ENCODE results near the gene CELF2.

CELF2 gene

DNA sequence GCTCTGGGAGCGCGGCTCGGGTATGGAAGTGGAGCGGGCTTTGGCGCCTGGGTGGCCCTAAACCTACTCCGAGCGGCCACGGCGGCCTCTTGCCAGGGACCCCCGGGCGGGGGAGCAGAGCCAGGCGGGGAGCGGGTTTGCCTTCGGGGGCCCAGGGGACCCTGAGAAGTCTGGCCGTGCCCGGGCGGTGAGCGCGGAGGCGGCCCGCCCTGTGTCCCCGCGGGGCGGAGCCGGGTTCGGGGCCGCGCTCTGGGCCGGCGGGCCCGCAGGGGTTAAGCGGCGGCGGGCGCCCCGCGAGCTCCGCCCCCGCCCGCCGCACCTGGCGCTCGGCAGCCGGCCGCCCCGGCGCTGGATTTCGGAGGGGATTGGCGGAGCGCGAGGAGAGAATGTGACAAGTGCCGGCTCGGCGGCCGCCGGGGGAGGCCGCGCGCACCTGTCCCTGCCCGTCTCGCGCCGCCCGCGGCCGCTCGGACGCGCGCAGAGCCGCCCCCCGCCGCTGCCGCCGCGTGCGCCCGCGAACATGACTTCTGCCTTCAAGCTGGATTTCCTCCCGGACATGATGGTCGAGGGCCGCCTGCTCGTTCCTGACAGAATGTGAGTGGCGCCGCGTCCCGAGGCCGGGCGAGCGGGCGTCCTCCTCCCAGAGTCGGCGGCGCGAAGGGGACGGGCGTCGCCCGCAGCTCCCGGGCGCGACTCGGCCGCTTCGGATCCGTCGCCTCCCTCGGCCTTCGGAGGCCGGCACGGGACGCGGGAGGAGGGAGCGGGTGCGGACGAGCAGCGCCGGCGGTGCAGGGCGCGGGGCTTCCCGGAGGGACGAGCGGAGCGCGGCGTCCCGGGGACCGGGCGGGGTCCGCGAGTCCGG, at the start of gene CELF2:
CELF2 (plus strand) TSS at position 303 of the 862 bp plus-strand sequence; CDS start at position 521, 218 bp downstream.
- Histone ChIP-seq H3K4me3 (ENCODE audit: low read depth in 1 of 2, low read length in 2 of 2) (peak within 1 kb of the TSS; percentile 71), H3K27me3 (ENCODE audit: low read depth, low read length) (no peaks in the 10 kb centered on the region), H3K4me1 (ENCODE audit: control insufficient read depth in 1 of 2, insufficient read depth in 2 of 2, low read length in 2 of 2) (peaks cover 0 to 13% of the 10 kb centered on the region in 2 donors), H3K36me3 (ENCODE audit: control insufficient read depth in 1 of 2, insufficient read depth in 2 of 2, low read length in 2 of 2) (no peaks in the 10 kb centered on the region), H3K27ac (ENCODE audit: low read length) (peak within 1 kb of the TSS; percentile 60), H3K9me3 (ENCODE audit: control insufficient read depth in 1 of 2, low read length in 2 of 2) (no peaks in the 10 kb centered on the region)

GRCh38 chr10:10968257-10968588, 49.4 kb upstream of the CELF2 start:
- H3K27ac ChIP-seq (ENCODE audit: low read length), result no peak overlapping the region
- H3K9me3 ChIP-seq (ENCODE audit: control insufficient read depth in 1 of 2, low read length in 2 of 2), result no peaks in the 10 kb centered on the region
- no peak overlapping the region for H3K4me3 ChIP-seq (ENCODE audit: low read depth in 1 of 2, low read length in 2 of 2)
- no peaks in the 10 kb centered on the region for H3K27me3 ChIP-seq (ENCODE audit: low read depth, low read length)
- no peaks in the 10 kb centered on the region for H3K36me3 ChIP-seq (ENCODE audit: control insufficient read depth in 1 of 2, insufficient read depth in 2 of 2, low read length in 2 of 2)
- H3K4me1 ChIP-seq (ENCODE audit: control insufficient read depth in 1 of 2, insufficient read depth in 2 of 2, low read length in 2 of 2), result no peaks in the 10 kb centered on the region

DNA sequence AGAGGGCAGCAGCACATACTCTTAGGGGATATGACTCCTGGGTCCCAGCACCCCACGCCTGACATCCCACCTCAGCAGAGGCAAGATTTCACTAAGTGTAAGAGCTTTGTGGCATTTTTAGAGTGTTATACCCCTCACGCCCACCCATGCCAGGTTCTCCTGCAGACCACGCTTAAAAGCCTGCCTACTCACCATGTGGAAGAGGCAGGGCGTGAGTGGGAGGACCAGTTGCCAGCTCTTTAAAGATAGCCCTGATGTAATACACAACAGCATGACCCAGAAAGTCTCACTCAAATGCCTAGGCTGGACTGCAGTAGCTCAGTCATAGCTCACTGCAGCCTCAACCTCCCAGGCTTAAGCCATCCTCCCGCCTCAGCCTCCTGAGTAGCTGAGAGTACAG, 44.4 kb upstream of the CELF2 start:
- Histone ChIP-seq H3K4me1 (ENCODE audit: control insufficient read depth in 1 of 2, insufficient read depth in 2 of 2, low read length in 2 of 2) (no peaks in the 10 kb centered on the region), H3K27me3 (ENCODE audit: low read depth, low read length) (no peaks in the 10 kb centered on the region), H3K27ac (ENCODE audit: low read length) (no peak overlapping the region), H3K9me3 (ENCODE audit: control insufficient read depth in 1 of 2, low read length in 2 of 2) (no peaks in the 10 kb centered on the region), H3K36me3 (ENCODE audit: control insufficient read depth in 1 of 2, insufficient read depth in 2 of 2, low read length in 2 of 2) (no peaks in the 10 kb centered on the region), H3K4me3 (ENCODE audit: low read depth in 1 of 2, low read length in 2 of 2) (no peak overlapping the region)

GRCh38 chr10:10975647-10976046, 42.0 kb upstream of the CELF2 start:
- no peaks in the 10 kb centered on the region for H3K4me1 ChIP-seq (ENCODE audit: control insufficient read depth in 1 of 2, insufficient read depth in 2 of 2, low read length in 2 of 2)
- H3K9me3 ChIP-seq (ENCODE audit: control insufficient read depth in 1 of 2, low read length in 2 of 2), result no peaks in the 10 kb centered on the region
- H3K4me3 ChIP-seq (ENCODE audit: low read depth in 1 of 2, low read length in 2 of 2), result no peak overlapping the region
- H3K27ac ChIP-seq (ENCODE audit: low read length), result no peak overlapping the region
- no peaks in the 10 kb centered on the region for H3K27me3 ChIP-seq (ENCODE audit: low read depth, low read length)
- no peaks in the 10 kb centered on the region for H3K36me3 ChIP-seq (ENCODE audit: control insufficient read depth in 1 of 2, insufficient read depth in 2 of 2, low read length in 2 of 2)

- Histone ChIP-seq H3K36me3 (ENCODE audit: control insufficient read depth in 1 of 2, insufficient read depth in 2 of 2, low read length in 2 of 2) (no peaks in the 10 kb centered on the region), H3K4me1 (ENCODE audit: control insufficient read depth in 1 of 2, insufficient read depth in 2 of 2, low read length in 2 of 2) (no peaks in the 10 kb centered on the region), H3K9me3 (ENCODE audit: control insufficient read depth in 1 of 2, low read length in 2 of 2) (no peaks in the 10 kb centered on the region), H3K27ac (ENCODE audit: low read length) (no peak overlapping the region), H3K27me3 (ENCODE audit: low read depth, low read length) (no peaks in the 10 kb centered on the region), H3K4me3 (ENCODE audit: low read depth in 1 of 2, low read length in 2 of 2) (no peak overlapping the region)
Observed at GRCh38 chr10:10976652-10977051, 41.0 kb upstream of the CELF2 start.

DNA sequence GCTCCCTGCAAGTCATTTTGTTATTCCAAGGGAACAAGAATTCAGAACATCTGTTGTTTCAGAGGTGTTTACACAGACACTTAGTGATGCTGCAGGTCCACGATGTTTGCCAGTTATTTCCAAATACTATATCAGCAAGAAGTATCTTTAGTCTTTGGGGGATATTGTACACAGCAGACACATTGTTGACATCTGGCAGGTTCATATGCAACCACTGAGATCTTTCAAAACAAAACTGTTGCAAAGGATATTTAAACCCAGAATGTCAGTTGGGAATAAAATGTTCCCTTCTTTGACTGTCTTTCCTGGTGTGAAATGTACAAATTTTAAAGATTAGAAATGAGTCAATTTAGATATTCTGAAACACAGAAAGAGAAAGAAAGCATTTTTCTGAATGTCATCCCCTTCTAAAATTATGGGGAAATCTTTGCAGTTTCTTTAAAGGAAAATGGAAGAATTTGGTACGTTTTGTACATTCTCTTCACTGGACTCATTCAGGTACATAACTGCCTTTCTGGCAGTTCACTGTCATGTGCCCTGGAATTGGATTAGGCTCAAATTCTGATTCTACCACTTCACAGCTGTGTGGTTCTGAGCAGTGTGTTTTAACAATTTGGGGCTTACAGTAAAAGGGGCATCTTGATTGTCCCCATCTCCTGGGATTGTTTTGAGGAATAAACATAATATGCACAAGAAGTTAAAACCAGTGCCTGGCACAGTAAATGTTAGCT, 40.3 kb upstream of the CELF2 start:
- Histone ChIP-seq H3K9me3 (ENCODE audit: control insufficient read depth in 1 of 2, low read length in 2 of 2) (no peaks in the 10 kb centered on the region), H3K4me3 (ENCODE audit: low read depth in 1 of 2, low read length in 2 of 2) (no peak overlapping the region), H3K27me3 (ENCODE audit: low read depth, low read length) (no peaks in the 10 kb centered on the region), H3K4me1 (ENCODE audit: control insufficient read depth in 1 of 2, insufficient read depth in 2 of 2, low read length in 2 of 2) (no peaks in the 10 kb centered on the region), H3K27ac (ENCODE audit: low read length) (no peak overlapping the region), H3K36me3 (ENCODE audit: control insufficient read depth in 1 of 2, insufficient read depth in 2 of 2, low read length in 2 of 2) (no peaks in the 10 kb centered on the region)

GRCh38 chr10:10977978-10978377, 39.7 kb upstream of the CELF2 start:
- Histone ChIP-seq H3K27me3 (ENCODE audit: low read depth, low read length) (no peaks in the 10 kb centered on the region), H3K27ac (ENCODE audit: low read length) (no peak overlapping the region), H3K36me3 (ENCODE audit: control insufficient read depth in 1 of 2, insufficient read depth in 2 of 2, low read length in 2 of 2) (no peaks in the 10 kb centered on the region), H3K9me3 (ENCODE audit: control insufficient read depth in 1 of 2, low read length in 2 of 2) (no peaks in the 10 kb centered on the region), H3K4me3 (ENCODE audit: low read depth in 1 of 2, low read length in 2 of 2) (no peak overlapping the region), H3K4me1 (ENCODE audit: control insufficient read depth in 1 of 2, insufficient read depth in 2 of 2, low read length in 2 of 2) (no peaks in the 10 kb centered on the region)

DNA sequence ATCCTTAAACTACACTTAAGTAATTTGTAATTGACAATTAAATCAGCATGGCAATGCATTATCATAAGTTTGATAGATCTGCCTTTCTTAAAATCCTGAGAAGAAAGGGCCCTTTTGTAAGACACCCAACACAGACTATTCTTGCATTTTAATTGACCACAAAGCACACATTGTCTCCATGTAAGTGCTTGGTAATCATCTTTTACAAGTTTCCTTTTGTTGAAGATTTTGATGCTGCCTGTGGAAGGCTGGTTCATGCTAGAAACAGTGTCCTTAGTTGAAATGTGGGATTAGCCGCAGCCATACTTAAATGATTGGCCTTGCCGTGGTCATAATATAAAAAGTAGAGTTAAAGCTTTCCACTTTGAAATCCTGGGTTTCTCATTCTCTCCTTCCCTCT, 32.3 kb upstream of the CELF2 start:
- no peaks in the 10 kb centered on the region for H3K27me3 ChIP-seq (ENCODE audit: low read depth, low read length)
- no peak overlapping the region for H3K4me3 ChIP-seq (ENCODE audit: low read depth in 1 of 2, low read length in 2 of 2)
- H3K36me3 ChIP-seq (ENCODE audit: control insufficient read depth in 1 of 2, insufficient read depth in 2 of 2, low read length in 2 of 2), result no peaks in the 10 kb centered on the region
- no peak overlapping the region for H3K27ac ChIP-seq (ENCODE audit: low read length)
- no peaks in the 10 kb centered on the region for H3K9me3 ChIP-seq (ENCODE audit: control insufficient read depth in 1 of 2, low read length in 2 of 2)
- no peaks in the 10 kb centered on the region for H3K4me1 ChIP-seq (ENCODE audit: control insufficient read depth in 1 of 2, insufficient read depth in 2 of 2, low read length in 2 of 2)

DNA sequence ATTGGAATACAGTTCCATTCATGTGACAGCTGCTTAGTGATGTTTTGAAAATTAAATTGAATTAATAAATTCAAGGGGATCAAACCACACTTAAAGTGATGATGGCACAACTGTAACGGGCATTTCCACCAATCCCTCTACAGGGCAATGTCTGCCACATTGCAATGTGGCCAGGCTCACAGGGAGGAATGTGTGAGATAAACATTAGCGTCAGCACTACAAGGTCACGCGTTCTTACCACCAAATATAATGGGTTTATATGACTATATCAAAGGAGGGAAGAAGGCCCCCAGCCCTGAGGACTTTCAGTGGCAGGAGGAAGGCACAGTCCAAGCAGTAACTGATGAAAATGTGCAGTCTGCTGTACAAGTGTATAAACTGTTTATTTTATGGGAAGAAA, 31.1 kb upstream of the CELF2 start:
- H3K9me3 ChIP-seq (ENCODE audit: control insufficient read depth in 1 of 2, low read length in 2 of 2), result no peaks in the 10 kb centered on the region
- H3K36me3 ChIP-seq (ENCODE audit: control insufficient read depth in 1 of 2, insufficient read depth in 2 of 2, low read length in 2 of 2), result no peaks in the 10 kb centered on the region
- H3K4me1 ChIP-seq (ENCODE audit: control insufficient read depth in 1 of 2, insufficient read depth in 2 of 2, low read length in 2 of 2), result no peaks in the 10 kb centered on the region
- no peak overlapping the region for H3K4me3 ChIP-seq (ENCODE audit: low read depth in 1 of 2, low read length in 2 of 2)
- no peak overlapping the region for H3K27ac ChIP-seq (ENCODE audit: low read length)
- H3K27me3 ChIP-seq (ENCODE audit: low read depth, low read length), result no peaks in the 10 kb centered on the region

GRCh38 chr10:10987111-10987510, 30.6 kb upstream of the CELF2 start:
- Histone ChIP-seq H3K4me1 (ENCODE audit: control insufficient read depth in 1 of 2, insufficient read depth in 2 of 2, low read length in 2 of 2) (no peaks in the 10 kb centered on the region), H3K9me3 (ENCODE audit: control insufficient read depth in 1 of 2, low read length in 2 of 2) (no peaks in the 10 kb centered on the region), H3K4me3 (ENCODE audit: low read depth in 1 of 2, low read length in 2 of 2) (no peak overlapping the region), H3K27me3 (ENCODE audit: low read depth, low read length) (no peaks in the 10 kb centered on the region), H3K27ac (ENCODE audit: low read length) (no peak overlapping the region), H3K36me3 (ENCODE audit: control insufficient read depth in 1 of 2, insufficient read depth in 2 of 2, low read length in 2 of 2) (no peaks in the 10 kb centered on the region)

GRCh38 chr10:10989669-10990068, 28.0 kb upstream of the CELF2 start:
- H3K9me3 ChIP-seq (ENCODE audit: control insufficient read depth in 1 of 2, low read length in 2 of 2), result no peaks in the 10 kb centered on the region
- no peaks in the 10 kb centered on the region for H3K4me1 ChIP-seq (ENCODE audit: control insufficient read depth in 1 of 2, insufficient read depth in 2 of 2, low read length in 2 of 2)
- H3K27me3 ChIP-seq (ENCODE audit: low read depth, low read length), result no peaks in the 10 kb centered on the region

More at GRCh38 chr10:10989669-10990068, 28.0 kb upstream of the CELF2 start:
- no peaks in the 10 kb centered on the region for H3K36me3 ChIP-seq (ENCODE audit: control insufficient read depth in 1 of 2, insufficient read depth in 2 of 2, low read length in 2 of 2)
- H3K27ac ChIP-seq (ENCODE audit: low read length), result no peak overlapping the region
- no peak overlapping the region for H3K4me3 ChIP-seq (ENCODE audit: low read depth in 1 of 2, low read length in 2 of 2)
